Non-pigmented ciliary epithelial cell (primary cell): ENCODE measurements around the gene SRSF3.
"Not testable (repeated sequence)": the region's sequence is repeated elsewhere in the genome, so short reads cannot be mapped to it uniquely, and the experiment has no call there.

Experiments
- DNase-seq: peaks from one replicate; pipeline ENCODE4 v3.0.0-alpha.2; 2010; ENCODE audit warnings: low read depth

The SRSF3 gene

DNA sequence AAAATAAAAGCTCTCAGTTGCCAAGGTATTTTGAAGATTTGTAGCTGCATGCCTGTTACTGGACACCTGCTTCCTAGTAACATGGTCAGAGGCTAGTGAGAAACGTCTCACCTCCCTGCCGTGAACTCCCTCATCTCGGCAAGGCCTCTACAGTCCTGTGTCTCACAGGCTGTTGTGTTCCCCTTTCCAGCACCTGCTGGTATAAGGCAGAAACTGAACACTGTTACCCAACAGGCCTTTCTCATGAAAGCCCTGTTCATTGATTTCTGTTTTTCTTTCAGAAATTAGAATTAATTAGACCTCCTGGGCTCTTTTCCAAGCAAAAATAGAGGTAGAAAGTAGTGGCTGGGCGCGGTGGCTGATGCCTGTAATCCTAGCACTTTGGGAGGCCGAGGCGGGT lies 17.6 kb upstream of the SRSF3 start:
- no peak for DNase-seq

DNA sequence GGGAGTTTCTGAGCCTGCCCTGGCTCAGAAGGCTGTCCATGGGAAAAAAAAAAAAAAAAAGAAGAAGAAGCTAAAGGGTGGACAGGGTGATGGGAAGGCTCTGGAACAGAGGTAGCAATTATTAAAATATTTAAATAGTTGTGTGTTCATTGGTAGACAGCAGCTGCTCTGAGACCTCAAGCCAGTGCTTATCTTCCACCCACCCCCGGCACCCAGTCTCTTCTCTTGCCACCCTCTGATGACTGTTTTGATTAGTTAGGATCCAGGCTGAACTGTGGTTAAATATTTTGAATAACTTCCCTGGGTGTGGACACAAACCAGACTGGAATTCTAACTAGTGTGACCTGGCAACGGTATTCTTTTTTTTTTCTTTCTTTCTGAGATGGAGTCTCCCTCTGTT lies 16.9 kb upstream of the SRSF3 start:
- peak; percentile 71 for DNase-seq

DNA sequence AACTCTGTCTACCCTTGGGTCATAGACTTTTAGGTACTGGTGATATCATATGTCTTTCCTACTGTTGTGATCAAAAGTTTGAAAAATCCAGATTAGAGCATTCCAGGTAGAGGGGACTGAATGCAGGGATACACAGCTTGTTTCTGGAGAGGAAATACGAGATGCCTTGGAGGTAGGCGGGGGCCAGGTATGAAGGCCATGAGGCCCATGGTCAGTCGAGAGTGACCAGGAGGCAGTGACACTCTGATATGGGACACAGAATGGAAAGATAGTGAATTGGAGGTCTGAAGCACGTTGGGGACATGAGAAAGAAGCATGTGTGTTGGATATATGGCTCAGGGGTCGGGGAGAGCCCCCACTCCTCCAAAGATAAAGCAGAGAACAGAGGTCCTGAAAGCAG lies 16.1 kb upstream of the SRSF3 start:
- DNase-seq: no peak

DNA sequence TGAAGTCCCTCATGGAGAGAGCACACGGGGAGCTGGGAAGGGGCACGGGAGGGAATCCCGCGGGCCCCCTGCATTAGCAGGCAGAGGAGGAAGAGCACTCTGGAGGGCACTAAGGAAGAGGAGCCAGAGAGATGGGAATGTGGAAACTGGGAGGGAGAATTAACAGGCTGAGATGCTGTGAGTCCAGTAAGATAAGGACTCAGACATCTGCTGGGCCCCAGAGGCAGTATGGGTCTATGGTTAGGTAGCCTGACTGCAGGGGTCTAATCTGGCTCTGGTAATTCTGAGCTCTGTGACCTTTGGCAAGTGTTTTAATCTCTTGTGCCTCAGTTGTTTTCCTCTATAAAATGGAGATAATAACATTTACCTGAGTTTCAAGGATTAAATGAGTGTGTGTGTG lies 15.7 kb upstream of the SRSF3 start:
- DNase-seq: no peak

DNA sequence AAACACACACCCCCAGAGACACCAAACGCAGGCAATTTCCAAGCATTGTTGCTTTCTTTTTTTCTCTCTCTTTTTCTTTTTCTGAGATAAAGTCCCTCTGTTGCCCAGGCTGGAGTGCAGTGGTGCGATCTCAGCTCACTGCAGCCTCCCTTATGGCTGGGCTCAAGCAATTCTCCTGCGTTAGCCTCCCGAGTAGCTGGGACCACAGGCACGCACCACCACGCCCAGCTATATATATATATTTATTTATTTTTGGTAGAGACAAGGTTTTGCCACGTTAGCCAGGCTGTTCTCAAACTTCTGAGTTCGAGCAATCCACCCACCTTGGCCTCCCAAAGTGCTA lies 14.0 kb upstream of the SRSF3 start:
- DNase-seq: no peak

DNA sequence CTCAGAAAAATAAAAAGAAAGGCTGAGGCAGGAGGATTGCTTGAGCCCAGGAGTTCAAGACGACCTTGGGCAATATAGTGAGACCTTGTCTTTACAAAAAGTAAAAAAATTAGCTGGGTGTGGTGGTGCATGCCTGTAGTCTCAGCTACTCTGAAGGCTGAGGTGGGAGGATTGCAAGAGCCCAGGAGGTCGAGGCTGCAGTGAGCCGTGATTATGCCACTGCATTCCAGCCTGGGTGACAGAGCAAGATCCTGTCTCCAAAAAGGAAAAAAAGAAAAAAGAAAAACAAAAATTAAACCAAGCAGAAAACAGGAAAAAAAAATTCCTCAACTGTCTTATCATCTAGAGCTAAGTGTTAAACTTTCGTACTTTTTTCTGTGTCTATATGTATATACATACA lies 12.4 kb upstream of the SRSF3 start:
- no peak for DNase-seq

DNA sequence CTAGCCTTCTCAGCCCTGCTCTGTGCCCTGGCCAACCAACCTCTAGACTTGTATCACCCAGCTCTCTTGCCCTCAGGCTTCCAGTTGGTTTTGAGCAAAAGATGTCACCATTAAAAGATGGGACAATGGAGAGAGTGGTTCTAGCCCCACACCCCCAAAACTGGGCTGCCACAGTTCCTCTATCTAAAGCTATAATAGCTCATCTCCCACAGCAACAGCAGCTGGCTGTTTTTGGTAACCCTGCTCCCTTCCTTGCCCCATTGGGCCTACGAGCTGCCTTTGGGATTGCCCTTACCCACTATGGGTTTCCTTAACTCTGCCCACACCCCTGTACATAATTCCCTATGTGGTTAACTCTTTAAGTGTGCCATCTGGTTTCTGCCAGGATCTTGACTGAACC lies 7.6 kb upstream of the SRSF3 start:
- DNase-seq: no peak

DNA sequence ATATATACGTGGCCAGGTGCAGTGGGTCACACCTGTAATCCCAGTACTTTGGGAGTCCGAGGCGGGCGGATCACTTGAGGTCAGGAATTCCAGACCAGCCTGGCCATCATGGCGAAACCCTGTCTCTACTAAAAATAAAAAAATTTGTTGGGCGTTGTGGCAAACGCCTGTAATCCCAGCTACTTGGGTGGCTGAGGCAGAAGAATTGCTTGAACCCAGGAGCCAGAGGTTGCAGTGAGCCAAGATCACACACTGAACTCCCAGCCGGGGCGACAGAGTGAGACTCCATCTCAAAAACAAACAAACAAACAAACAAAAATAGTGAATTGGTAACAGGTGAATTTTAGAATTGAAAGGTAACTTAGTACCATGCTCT lies 5.1 kb upstream of the SRSF3 start:
- not testable (repeated sequence) for DNase-seq

DNA sequence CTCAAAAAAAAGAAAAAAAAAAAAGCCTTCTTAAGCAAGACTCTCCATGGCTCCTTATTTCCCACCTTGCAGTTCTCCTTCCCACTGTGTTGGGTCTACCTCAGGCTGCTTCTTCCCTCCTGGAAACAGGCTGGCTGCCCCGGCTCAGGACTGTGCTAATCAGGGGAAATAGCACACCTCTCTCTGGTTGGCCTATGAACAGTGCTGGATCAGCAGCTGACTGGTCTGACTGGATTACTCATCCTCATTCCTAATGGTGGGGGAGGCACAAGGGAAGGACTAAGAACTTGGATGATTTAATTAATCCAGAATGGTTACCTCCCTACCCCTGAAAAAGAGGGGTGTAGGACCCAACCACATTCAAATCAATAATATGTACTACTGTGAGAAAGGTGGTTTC lies 3.9 kb upstream of the SRSF3 start:
- no peak for DNase-seq

DNA sequence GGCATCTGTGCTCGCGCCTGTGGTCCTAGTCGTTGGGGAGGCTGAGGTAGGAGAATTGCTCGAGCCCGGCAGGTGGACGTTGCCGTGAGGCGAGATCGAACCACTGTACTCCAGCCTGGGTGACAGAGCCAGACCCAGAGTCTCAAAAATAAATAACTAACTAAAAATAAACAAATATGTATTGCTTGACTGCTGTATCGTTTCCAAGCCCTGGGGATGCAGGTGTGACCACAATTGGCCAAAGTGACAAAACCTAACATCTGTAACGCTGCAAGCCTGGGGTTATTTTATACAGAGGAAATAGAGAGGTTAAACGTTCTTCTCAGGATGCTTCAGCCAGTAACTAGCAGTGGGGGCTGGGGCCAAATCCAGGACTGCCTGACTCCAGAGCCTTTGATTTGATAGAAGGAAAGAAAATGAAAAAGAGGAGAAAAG lies 1.9 kb upstream of the SRSF3 start:
- DNase-seq: no peak

DNA sequence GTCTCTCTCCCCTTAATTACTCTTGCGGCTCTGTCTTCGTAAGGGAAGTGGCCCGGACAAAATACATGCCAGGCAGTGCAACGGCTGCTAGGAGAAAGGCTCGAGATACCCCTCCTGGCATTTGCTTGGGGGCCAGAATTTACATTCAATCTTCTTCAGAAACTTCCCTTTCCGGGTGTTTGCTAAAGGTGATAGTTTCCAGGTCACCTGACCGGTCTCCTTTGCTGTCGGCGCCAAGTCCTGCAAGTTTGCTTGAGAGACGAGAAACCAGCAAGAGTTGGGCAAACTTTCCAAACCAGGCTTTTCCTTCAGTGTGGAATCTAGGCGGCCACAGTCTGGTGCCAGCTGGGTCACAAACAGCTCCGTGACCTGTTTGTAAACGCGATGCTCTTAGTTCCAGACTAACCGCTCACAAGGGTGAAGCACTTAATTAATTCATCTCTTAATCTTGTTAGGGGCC lies 563 bp upstream of the SRSF3 start:
- DNase-seq: no peak

DNA sequence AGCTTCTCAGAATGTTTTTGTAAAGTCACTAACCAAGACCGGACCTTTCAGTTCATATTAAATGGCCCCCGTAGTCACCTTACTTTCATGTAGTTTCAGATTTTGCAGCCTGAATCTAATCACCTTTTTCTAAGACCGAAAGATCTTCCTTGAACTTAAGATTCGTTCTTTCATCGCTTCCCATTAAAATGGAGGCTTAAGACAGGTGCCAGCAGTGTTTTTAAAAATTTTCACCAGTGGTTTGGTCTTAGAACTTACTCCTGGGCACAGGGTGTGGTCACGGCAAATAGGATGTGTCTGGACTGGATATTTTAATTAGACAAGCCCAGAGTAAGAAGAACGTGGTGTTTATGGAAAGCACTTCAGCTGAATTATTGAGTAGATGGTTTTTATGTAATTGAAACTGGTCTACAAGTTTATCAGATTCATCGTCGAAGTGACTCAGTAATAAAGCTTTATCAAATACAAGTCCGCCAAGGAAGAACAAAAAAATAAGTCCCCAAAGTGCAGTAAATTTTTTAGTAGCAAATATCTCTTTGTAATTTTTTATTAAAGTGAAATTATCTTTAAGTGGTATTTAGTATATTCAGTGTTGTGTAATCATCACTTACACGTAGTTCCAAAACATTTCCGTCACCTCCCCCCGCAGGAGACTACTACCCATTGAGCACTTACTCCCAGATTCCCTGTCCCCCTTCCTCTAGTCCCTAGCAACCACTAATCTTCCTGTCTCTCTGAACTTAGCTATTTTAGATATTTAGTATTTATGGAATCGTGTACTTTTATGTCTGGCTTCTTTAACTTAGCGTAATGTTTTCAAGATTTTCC lies 868 bp downstream of the SRSF3 start:
- DNase-seq: no peak

DNA sequence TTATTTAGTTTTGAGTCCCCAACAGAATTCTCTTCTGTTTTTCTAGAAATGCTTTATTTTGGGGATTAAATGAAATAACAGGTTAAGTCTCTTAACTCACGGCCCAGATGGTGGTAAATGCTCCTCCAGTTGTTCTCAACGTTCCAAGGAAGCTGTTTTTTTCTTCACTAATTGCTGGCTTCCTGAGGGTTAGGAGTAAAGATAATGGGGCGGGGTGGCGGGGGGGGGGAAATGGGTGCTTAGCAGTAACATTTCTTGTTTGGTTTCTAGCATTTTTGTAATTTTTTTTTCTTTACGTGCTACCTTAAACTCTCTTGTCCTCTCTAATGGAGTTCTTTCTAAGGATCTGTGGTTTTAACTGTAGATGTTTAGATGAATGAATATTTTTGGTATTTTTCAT lies 2.2 kb downstream of the SRSF3 start:
- DNase-seq: no peak

DNA sequence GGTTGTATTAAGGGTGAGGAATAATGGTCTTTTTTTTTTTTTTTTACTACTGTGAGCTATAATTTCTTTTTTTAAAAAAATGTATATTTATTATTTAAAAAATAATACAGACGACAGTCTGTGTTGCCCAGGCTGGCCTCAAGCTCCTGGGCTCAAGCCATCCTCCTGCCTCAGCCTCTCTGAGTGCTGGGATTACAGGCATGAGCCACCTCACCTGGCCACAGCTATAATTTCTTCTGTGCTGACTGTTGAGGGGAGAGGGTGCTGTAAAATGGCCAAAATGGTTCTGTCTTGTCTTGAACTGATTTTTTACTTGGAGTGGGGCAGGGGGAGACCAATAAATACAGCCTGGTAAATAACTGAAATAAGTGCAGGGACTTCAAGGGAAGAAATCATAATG lies 3.6 kb downstream of the SRSF3 start:
- no peak for DNase-seq

DNA sequence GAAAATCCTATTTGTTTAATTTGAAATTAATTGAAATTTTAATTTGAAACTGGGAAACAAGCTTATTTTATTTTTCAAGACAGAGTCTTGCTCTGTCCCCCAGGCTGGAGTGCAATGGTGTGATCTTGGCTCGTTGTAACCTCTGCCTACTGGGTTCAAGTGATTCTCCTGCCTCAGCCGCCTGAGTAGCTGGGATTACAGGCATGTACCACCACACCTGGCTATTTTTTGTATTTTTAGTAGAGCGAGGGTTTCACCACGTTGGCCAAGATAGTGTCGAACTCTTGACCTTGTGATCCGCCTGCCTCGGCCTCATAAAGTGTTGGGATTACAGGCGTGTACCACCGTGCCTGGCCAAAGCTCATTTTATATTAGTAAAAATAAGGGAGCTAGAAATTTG lies 4.2 kb downstream of the SRSF3 start:
- DNase-seq: no peak

DNA sequence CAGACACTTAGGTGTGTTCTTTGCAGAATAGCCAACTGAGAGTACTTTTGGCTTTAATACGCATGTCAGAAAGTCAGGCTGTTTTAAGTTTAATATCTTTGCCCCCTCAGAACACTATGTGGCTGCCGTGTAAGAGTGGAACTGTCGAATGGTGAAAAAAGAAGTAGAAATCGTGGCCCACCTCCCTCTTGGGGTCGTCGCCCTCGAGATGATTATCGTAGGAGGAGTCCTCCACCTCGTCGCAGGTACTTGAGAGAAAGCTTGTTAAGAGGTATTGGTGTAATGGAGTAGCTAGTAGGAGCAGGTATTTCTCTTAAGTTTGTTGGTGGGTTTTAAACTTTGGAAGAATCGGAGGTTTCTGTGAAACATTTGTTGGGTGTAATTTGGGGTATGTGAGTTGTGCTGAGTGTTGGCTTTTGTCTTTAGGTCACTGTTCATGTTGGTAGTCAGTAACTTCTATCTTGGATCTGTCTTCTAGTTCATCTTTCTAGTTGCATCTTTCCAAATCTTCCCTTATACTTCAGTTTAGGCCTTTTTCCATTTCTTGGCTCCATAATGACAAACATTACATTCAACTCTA lies 4.7 kb downstream of the SRSF3 start:
- DNase-seq: no peak

DNA sequence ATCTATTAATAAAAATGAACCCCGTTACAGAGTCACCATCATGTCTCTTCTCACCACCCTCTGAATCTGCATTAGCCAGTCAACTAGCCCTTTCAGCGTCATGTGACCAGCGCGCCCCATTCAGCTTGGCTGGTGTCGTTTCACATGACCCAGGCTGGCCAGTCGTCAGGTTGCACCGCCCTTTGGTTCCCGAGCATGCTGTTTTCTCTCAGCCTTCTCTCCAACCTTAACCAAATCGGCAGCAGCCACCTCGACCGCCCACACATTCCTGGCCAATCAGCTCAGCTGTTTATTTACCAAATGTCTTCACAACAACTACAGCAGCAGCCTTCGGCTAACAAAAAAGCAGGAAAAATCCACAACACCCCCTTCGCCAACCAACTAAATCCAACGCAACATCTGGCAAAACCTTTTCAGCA lies 5.6 kb downstream of the SRSF3 start:
- no peak for DNase-seq

DNA sequence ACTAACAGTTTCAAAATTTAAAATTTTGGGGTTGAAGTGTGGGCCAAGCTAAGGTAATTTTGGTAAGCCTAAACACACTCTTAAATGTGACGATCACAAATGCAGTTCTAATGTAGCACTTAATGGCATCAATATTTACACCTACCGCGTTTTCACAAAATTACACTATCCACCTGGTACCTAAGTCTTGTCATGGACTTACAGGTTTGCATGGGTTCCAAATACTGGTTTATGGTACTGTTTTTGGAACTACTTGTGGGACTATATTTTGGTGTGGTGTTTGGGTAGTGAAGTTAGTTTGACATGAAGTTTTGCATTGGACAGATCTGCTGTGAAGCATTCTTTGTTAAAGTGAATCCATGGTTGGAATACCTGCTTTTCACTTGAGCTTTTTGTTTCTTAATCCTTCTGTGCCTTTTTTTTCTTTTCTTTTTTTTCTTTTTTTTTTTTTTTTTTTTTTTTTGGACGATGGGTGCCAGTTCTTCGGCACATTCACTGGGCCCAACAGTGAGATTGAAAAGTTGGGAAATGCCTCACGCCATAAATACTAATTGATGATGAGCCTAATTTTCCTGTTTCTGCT lies 6.5 kb downstream of the SRSF3 start:
- DNase-seq: no peak

DNA sequence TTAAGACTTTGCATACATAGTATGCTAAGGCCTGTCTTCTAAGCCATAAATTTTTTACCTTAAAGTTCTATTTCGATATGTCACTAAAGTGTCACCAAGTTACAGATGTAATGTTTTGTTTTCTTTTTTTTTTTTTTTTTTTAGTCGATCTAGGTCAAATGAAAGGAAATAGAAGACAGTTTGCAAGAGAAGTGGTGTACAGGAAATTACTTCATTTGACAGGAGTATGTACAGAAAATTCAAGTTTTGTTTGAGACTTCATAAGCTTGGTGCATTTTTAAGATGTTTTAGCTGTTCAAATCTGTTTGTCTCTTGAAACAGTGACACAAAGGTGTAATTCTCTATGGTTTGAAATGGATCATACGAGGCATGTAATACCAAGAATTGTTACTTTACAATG lies 7.7 kb downstream of the SRSF3 start:
- not testable (repeated sequence) for DNase-seq

DNA sequence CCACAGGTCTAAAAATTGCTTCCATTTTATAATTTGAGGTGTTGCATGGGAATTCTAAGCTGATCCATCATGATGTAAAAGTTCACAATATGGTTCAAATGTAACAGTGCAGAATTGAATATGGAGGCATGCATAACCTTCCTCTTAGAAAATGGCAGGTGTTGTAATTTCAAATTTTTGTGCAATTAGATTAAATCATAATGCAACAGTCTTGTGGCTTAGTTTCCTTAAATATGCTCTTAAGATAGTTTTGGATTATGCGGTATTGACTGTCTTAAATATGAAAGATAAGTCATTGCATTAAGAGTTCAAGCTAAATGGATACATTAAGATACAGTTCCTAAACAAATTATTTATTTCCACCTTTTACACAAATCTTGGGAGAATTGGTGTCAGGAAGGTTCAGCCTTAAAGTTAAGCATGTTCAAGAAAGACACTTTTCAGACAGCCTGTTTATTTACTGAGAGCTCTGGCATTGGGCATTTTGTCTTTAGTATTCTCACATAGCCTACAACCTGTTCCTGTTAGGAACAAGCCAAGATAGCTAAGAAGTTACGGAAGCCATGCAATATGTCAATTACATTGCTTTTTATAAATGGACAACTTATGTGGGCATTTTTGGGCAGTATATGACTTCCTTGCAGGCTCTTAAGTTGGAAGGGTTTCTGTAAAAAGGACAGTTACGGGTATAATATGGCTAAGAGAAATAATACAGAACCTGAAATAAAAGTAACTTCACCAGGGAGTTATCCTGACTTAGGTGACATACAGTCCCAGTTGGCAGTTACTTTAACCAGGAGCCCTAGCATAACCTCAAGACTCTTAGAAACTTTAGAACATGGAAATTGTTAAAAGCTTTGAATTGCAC lies 9.3 kb downstream of the SRSF3 start:
- no peak for DNase-seq

DNA sequence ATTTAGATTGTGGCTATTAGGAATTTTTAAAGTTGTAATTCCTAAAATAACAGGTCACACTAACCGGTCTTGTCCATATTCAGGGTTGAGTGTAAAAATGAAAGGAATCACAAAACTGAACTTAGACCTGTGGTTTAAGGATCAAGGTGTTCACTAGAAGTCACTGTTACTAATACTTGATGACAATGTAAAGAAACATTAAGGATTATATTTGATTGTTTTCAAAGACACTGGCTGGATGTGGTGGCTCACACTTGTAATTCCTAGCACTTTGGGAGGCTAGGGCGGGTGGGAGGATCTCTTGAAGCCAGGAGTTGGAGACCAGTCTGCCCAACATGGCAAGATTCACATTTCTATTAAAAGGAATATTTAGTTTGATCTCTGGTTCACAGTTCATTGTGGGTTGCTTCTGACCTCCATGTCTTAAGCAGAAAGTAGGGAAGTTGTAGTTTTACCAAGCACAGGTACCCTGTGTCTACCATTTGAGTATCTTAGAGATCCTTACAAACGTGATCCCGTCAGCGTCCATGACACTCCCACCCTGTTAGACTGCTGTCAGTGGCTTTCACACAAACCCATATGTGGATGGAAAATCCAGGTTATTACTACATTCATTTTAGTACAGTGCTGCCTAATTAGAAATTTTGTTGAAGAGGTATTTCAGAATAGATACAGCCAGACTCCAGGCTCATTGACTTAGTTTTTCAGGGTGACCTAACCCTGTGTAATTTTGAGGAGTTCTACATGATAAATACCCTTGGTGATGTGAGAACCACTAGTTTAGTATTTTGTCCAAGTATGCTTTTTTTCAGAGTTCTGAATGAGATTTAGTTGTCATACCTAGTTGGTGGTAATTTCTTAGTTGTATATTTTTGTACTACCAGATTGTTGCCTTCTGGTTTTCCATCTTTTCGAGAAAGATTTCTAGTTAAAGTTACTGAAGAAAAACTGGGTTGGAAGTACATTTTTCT lies 10.2 kb downstream of the SRSF3 start:
- DNase-seq: no peak
